ENCODE results near the gene RRP1B.
"Not testable (repeated sequence)": the region's sequence is repeated elsewhere in the genome, so short reads cannot be mapped to it uniquely, and the experiment has no call there.

The RRP1B gene

GRCh38 chr21:43639470-43640353 lies 19.6 kb upstream of the RRP1B start:
- DNase-seq = no peak

- DNase-seq = no peak
Observed at GRCh38 chr21:43640400-43640799, 19.0 kb upstream of the RRP1B start.

- DNase-seq = no peak
Observed at GRCh38 chr21:43643193-43643592, 16.2 kb upstream of the RRP1B start.

GRCh38 chr21:43644071-43644470 lies 15.3 kb upstream of the RRP1B start:
- no peak for DNase-seq

GRCh38 chr21:43644609-43645008 lies 14.8 kb upstream of the RRP1B start:
- DNase-seq = peak in 12 of 56 donors; percentile 10 to 64 (median 34)

GRCh38 chr21:43645136-43645891 lies 14.0 kb upstream of the RRP1B start:
- peak in 11 of 56 donors; percentile 8 to 58 (median 13) for DNase-seq

GRCh38 chr21:43645976-43646375 lies 13.4 kb upstream of the RRP1B start:
- no peak for DNase-seq

GRCh38 chr21:43646550-43647260 lies 12.7 kb upstream of the RRP1B start:
- peak in 54 of 56 donors; percentile 29 to 93 (median 74) for DNase-seq

- no peak for DNase-seq
Observed at GRCh38 chr21:43648171-43648570, 11.2 kb upstream of the RRP1B start.

GRCh38 chr21:43651926-43652325 lies 7.4 kb upstream of the RRP1B start:
- DNase-seq = not testable (repeated sequence)

GRCh38 chr21:43652616-43653015 lies 6.7 kb upstream of the RRP1B start:
- no peak for DNase-seq

GRCh38 chr21:43653626-43654025 lies 5.7 kb upstream of the RRP1B start:
- DNase-seq = no peak

- DNase-seq = no peak
Observed at GRCh38 chr21:43654806-43655489, 4.4 kb upstream of the RRP1B start.

- DNase-seq = no peak
Observed at GRCh38 chr21:43657355-43658087, 1.8 kb upstream of the RRP1B start.

- DNase-seq = no peak
Observed at GRCh38 chr21:43658088-43658741, 1.1 kb upstream of the RRP1B start.

GRCh38 chr21:43658769-43659135 lies 608 bp upstream of the RRP1B start:
- DNase-seq = peak in 1 of 56 donors; percentile 60

GRCh38 chr21:43662286-43662685 lies 2.9 kb downstream of the RRP1B start:
- no peak for DNase-seq

GRCh38 chr21:43663033-43663432 lies 3.7 kb downstream of the RRP1B start:
- no peak for DNase-seq

GRCh38 chr21:43664358-43664757 lies 5.0 kb downstream of the RRP1B start:
- DNase-seq = peak in 1 of 56 donors; percentile 27

- no peak for DNase-seq
Observed at GRCh38 chr21:43665879-43666278, 6.5 kb downstream of the RRP1B start.

Measured in nucleus accumbens (tissue), 56 donors.